GM21723 (cell line): Measurements from ENCODE around the gene FRRS1L.

Source experiments
- ATAC-seq: cut with Tn5 transposase; IDR thresholded peaks from one replicate; pipeline ENCODE4 v1.9.1; 2021; ENCODE audit warnings: mild to moderate bottlenecking, moderate library complexity; ENCODE audit not compliant: unreplicated experiment

The FRRS1L gene

GRCh38 chr9:109176963-109177362 lies 9.9 kb upstream of the FRRS1L start:
- no peak for ATAC-seq

GRCh38 chr9:109176386-109176785 lies 9.3 kb upstream of the FRRS1L start:
- ATAC-seq: no peak

GRCh38 chr9:109172935-109173334 lies 5.9 kb upstream of the FRRS1L start:
- no peak for ATAC-seq

- ATAC-seq: no peak
These were observed 4.9 kb upstream of the FRRS1L start for GRCh38 chr9:109171926-109172325.

- no peak for ATAC-seq
These were observed 1.1 kb upstream of the FRRS1L start for GRCh38 chr9:109168170-109168569.

GRCh38 chr9:109167716-109168115 lies 667 bp upstream of the FRRS1L start:
- no peak for ATAC-seq

GRCh38 chr9:109166171-109166770 lies 778 bp downstream of the FRRS1L start:
- ATAC-seq: no peak

GRCh38 chr9:109164042-109164441 lies 3.0 kb downstream of the FRRS1L start:
- no peak for ATAC-seq

GRCh38 chr9:109163194-109163593 lies 3.9 kb downstream of the FRRS1L start:
- ATAC-seq: no peak

GRCh38 chr9:109162677-109163076 lies 4.4 kb downstream of the FRRS1L start:
- ATAC-seq: no peak

GRCh38 chr9:109161471-109161870 lies 5.6 kb downstream of the FRRS1L start:
- no peak for ATAC-seq

- ATAC-seq: no peak
These were observed 7.5 kb downstream of the FRRS1L start for GRCh38 chr9:109159583-109159982.

- ATAC-seq: no peak
These were observed 8.4 kb downstream of the FRRS1L start for GRCh38 chr9:109158651-109159050.

- ATAC-seq: no peak
These were observed 10.3 kb downstream of the FRRS1L start for GRCh38 chr9:109156708-109157107.

- no peak for ATAC-seq
These were observed 16.0 kb downstream of the FRRS1L start for GRCh38 chr9:109150925-109151545.

- ATAC-seq: no peak
These were observed 17.3 kb downstream of the FRRS1L start for GRCh38 chr9:109149722-109150121.

- no peak for ATAC-seq
These were observed 18.0 kb downstream of the FRRS1L start for GRCh38 chr9:109149089-109149488.

GRCh38 chr9:109145051-109145450 lies 22.0 kb downstream of the FRRS1L start:
- ATAC-seq: no peak

GRCh38 chr9:109143881-109144562 lies 23.0 kb downstream of the FRRS1L start:
- ATAC-seq: peak; percentile 98

- ATAC-seq: no peak
These were observed 25.7 kb downstream of the FRRS1L start for GRCh38 chr9:109141375-109141774.

- ATAC-seq: no peak
These were observed 27.2 kb downstream of the FRRS1L start for GRCh38 chr9:109139851-109140250.

- no peak for ATAC-seq
These were observed 28.6 kb downstream of the FRRS1L start for GRCh38 chr9:109138421-109138820.
